K562 (cell line): ENCODE measurements around the gene SLC6A6. TPM values are rescaled to one million over a fixed set of nuclear protein-coding genes. Genes with fewer than 3 reads are reported as not detected.

Experiments used
- ATAC-seq: fragments of 200-7000 bp; cut with Tn5 transposase; 3 replicates; pipeline ENCODE4 v1.9.1; 2020; ENCODE audit warnings: moderate library complexity
- BruUV-seq: library from RNA; stranded (reverse); fragments of 400-500 nt; replicated peaks from 2 replicates; lab custom pipeline; 2021; lab: Mats Ljungman, UMichigan
- CTCF ChIA-PET: fragments of 300-600 bp; formaldehyde crosslinking; extraction: SDS; loops from one replicate; lab custom pipeline; 2021; ENCODE audit warnings: low intra/inter-chr PET ratio; lab: Yijun Ruan, JAX
- POLR2A ChIA-PET: fragments of 300-600, 350-650 bp; sonication (Branson Sonifier 250); formaldehyde crosslinking; extraction: SDS; loops from one replicate; lab custom pipeline; 2021; ENCODE audit warnings: antibody characterized with exemption, inconsistent platforms; lab: Yijun Ruan, JAX
- DNase-seq, 4 experiments: peaks; one replicate each; pipeline versions ENCODE4 v3.0.0 to v3.0.0-alpha.2; 2011 to 2018; ENCODE audit warnings: low spot score in 3 of 4, mixed read lengths in 3 of 4; ENCODE audit errors: extremely low read depth in 1 of 4
- FAIRE-seq: peaks from 2 replicates; lab custom pipeline; 2011; peaks lifted over from hg19 to GRCh38; lab: Jason Lieb, UNC
- H2AFZ ChIP-seq: 2 replicates; pipeline ENCODE4 v1.6.0; 2011; ENCODE audit warnings: low read depth, low read length, control low read depth, inconsistent platforms
- H3K27ac ChIP-seq: fragments of 200-600 bp; 3 replicates; pipeline ENCODE4 v1.8.0; 2011; ENCODE audit warnings: low read depth, mild to moderate bottlenecking, control low read depth, inconsistent platforms, low read length, moderate library complexity, mixed read lengths; ENCODE audit errors: extremely low read depth
- H3K27me3 ChIP-seq, 2 experiments: fragments of 300-600 bp in 1 of 2; 2 replicates in 1 of 2; 3 replicates in 1 of 2; pipeline versions ENCODE4 v1.6.0 to v1.8.0; 2011; ENCODE audit warnings: inconsistent platforms in 2 of 2, low read length in 2 of 2, mild to moderate bottlenecking in 1 of 2, mixed read lengths in 1 of 2, moderate library complexity in 1 of 2; ENCODE audit not compliant: control insufficient read depth in 2 of 2, insufficient read depth in 2 of 2
- H3K36me3 ChIP-seq: fragments of 300-600 bp; 3 replicates; pipeline ENCODE4 v1.8.0; 2011; ENCODE audit warnings: mild to moderate bottlenecking, low read length, inconsistent platforms; ENCODE audit not compliant: control insufficient read depth, insufficient read depth
- H3K4me1 ChIP-seq, 2 experiments: fragments of 200-600 bp in 1 of 2; replicated peaks in 1 of 2; 2 replicates in 1 of 2; 3 replicates in 1 of 2; pipeline versions ENCODE4 v1.5.1 to v1.8.0; 2011; ENCODE audit warnings: inconsistent platforms in 2 of 2, low read length in 2 of 2, mild to moderate bottlenecking in 1 of 2, mixed read lengths in 1 of 2, moderate library complexity in 1 of 2; ENCODE audit not compliant: control insufficient read depth in 2 of 2, insufficient read depth in 2 of 2
- H3K4me2 ChIP-seq: 2 replicates; pipeline ENCODE4 v1.6.1; 2011; ENCODE audit warnings: low read length, control low read depth, inconsistent platforms, mixed read lengths; ENCODE audit not compliant: insufficient read depth
- H3K4me3 ChIP-seq: fragments of 200-600 bp; sonication (generic), shearing (Covaris generic); 2 replicates; pipeline ENCODE4 v1.5.1; 2016; ENCODE audit warnings: control low read depth, inconsistent platforms
- H3K79me2 ChIP-seq: fragments of 200-600 bp; 3 replicates; pipeline ENCODE4 v1.8.0; 2011; ENCODE audit warnings: low read length, inconsistent platforms; ENCODE audit not compliant: control insufficient read depth, insufficient read depth
- H3K9ac ChIP-seq, 2 experiments: 2 replicates each; pipeline versions ENCODE4 v1.6.0 to v1.6.1; 2011; ENCODE audit warnings: low read depth in 2 of 2, low read length in 2 of 2, control low read depth in 1 of 2, inconsistent platforms in 1 of 2, mild to moderate bottlenecking in 1 of 2, mixed read lengths in 1 of 2; ENCODE audit not compliant: insufficient read depth in 1 of 2
- H3K9me1 ChIP-seq: one replicate; pipeline ENCODE4 v1.6.0; 2011; ENCODE audit warnings: inconsistent platforms, mild to moderate bottlenecking, low read length, moderate library complexity; ENCODE audit not compliant: control insufficient read depth, insufficient read depth
- H3K9me3 ChIP-seq: replicated peaks from 2 replicates; pipeline ENCODE4 v1.5.1; 2011; ENCODE audit warnings: low read depth, low read length, inconsistent platforms; ENCODE audit not compliant: control insufficient read depth, insufficient read depth
- H4K20me1 ChIP-seq: replicated peaks from 2 replicates; pipeline ENCODE4 v1.6.1; 2011; ENCODE audit warnings: low read length, inconsistent platforms, mixed read lengths; ENCODE audit not compliant: control insufficient read depth, insufficient read depth
- CBFA2T2 ChIP-seq: fragments of 450-650 bp; conservative IDR thresholded peaks from 2 replicates; pipeline ENCODE4 v1.6.1; 2017; ENCODE audit warnings: mild to moderate bottlenecking
- ELK1 ChIP-seq: sonication (generic); formaldehyde crosslinking; IDR thresholded peaks from 2 replicates; pipeline ENCODE4 v1.8.1; 2022; ENCODE audit warnings: missing genetic modification reagents
- RAD51 ChIP-seq: fragments of 450-650 bp; IDR thresholded peaks from 2 replicates; pipeline ENCODE4 v1.7.1; 2016; ENCODE audit warnings: low read depth, mild to moderate bottlenecking, borderline replicate concordance
- TEAD1 ChIP-seq, 2 experiments: fragments of 450-650 bp in 1 of 2; sonication (generic) in 1 of 2; formaldehyde crosslinking; IDR thresholded peaks; 2 replicates each; pipeline versions ENCODE4 v1.4.0 to v1.8.0; 2020 to 2022; ENCODE audit warnings: mild to moderate bottlenecking in 2 of 2, missing genetic modification reagents in 1 of 2
- USF1 ChIP-seq: sonication (generic); formaldehyde crosslinking; IDR thresholded peaks from 2 replicates; pipeline ENCODE4 v1.9.0; 2022; ENCODE audit warnings: mild to moderate bottlenecking, missing genetic modification reagents
- WGBS: fragments of 100-300 bp; shearing (Covaris generic); methylation state at CpG from one replicate; pipeline ENCODE4 v1.1.6; 2016; ENCODE audit warnings: low coverage, mixed read lengths; ENCODE audit not compliant: insufficient coverage; ENCODE audit errors: missing lambda C conversion rate; 5-methylcytosine and 5-hydroxymethylcytosine counted together
- in situ Hi-C: fragments of 300-500 bp; cut with MboI; formaldehyde crosslinking; loops from 4 replicates; pipeline ENCODE4 v1.15.0; 2018; ENCODE audit warnings: inconsistent platforms, mixed read lengths
- intact Hi-C: fragments of 100-400 bp; cut with micrococcal nuclease; formaldehyde crosslinking; loops from 2 replicates; pipeline ENCODE4 v1.14.2; 2022
- polyA plus RNA-seq, 8 experiments: library from polyadenylated mRNA; depleted of rRNA in 4 of 8; stranded (reverse) in 5 of 8; unstranded in 3 of 8; fragments of >200 nt; fragmentation: Nextera tagmentation in 2 of 8; fragmentation: Illumina TruSeq in 1 of 8; extraction: Ambion mirVana in 2 of 8; extraction: Trizol in 1 of 8; gene quantifications; 2 replicates each; pipeline versions ENCODE4 v1.2.1 to v1.2.3, GENCODE V29; 2011 to 2014; ENCODE audit warnings: inconsistent platforms in 1 of 8, missing spikeins in 1 of 8
- total RNA-seq, 7 experiments: library from RNA; depleted of rRNA in 6 of 7; stranded (reverse); fragments of >200 nt in 6 of 7; fragmentation: Illumina TruSeq in 2 of 7; extraction: Trizol in 2 of 7; gene quantifications; 2 replicates each; pipeline versions ENCODE4 v1.2.1 to v1.2.3, GENCODE V29; 2011 to 2021; ENCODE audit warnings: low replicate concordance in 1 of 7
- TF ChIP-seq, protein P1 (sequence below): fragments of 450-650 bp; formaldehyde crosslinking; IDR thresholded peaks from 2 replicates; pipeline ENCODE4 v1.4.0; 2020; ENCODE audit warnings: mild to moderate bottlenecking, mixed read lengths
- TF ChIP-seq, protein P2 (sequence below): fragments of 450-650 bp; IDR thresholded peaks from 2 replicates; pipeline ENCODE4 v1.6.1; 2016; ENCODE audit warnings: borderline replicate concordance

Gene SLC6A6
- total and polyA plus RNA-seq, 9 of the 15 experiments (the other 6 are each of a cell fraction or from before 2014, with no cell fraction given): 12.3 to 203 (median 93.2) TPM

GRCh38 chr3:14441920-14442300, 39.5 kb downstream of the SLC6A6 start:
- POLR2A ChIA-PET: interaction anchor here (0.9 to 1.2 kb wide), 2 partner anchors 10 to 135 kb away, joined by 3 read pairs; no protein-coding TSS in a partner anchor
- peaks cover 87% of the 10 kb centered on the region for H3K36me3 ChIP-seq
- FAIRE-seq: no peak
- peak overlapping the region in 1 of 2 experiments; percentile 88; a peak in 2 of 4 replicates for H3K9ac ChIP-seq
- no peak overlapping the region for H2AFZ ChIP-seq
- intact Hi-C loops: no loop called here
- peaks cover 75% of the 10 kb centered on the region for H3K79me2 ChIP-seq
- H3K9me3 ChIP-seq: no peaks in the 10 kb centered on the region; the same call in 1 of the 2 replicates
- H3K4me3 ChIP-seq: no peak overlapping the region
- H3K4me2 ChIP-seq: no peak overlapping the region
- H3K27me3 ChIP-seq: no peaks in the 10 kb centered on the region
- no peak for TF ChIP-seq ELK1 (CRISPR knock-in tag)
- peak; percentile 17; the same call in 1 of the 2 replicates for TF ChIP-seq CBFA2T2
- 0 out of 4 replicates have a peak, but pooled peaks of 1 of the 2 experiments have one; percentile 22 for TF ChIP-seq TEAD1 (CRISPR knock-in tag; IDR thresholded peaks at IDR 0.05)
- peak; percentile 78; the same call in 1 of the 2 replicates for TF ChIP-seq RAD51
- TF ChIP-seq, protein P1, sequence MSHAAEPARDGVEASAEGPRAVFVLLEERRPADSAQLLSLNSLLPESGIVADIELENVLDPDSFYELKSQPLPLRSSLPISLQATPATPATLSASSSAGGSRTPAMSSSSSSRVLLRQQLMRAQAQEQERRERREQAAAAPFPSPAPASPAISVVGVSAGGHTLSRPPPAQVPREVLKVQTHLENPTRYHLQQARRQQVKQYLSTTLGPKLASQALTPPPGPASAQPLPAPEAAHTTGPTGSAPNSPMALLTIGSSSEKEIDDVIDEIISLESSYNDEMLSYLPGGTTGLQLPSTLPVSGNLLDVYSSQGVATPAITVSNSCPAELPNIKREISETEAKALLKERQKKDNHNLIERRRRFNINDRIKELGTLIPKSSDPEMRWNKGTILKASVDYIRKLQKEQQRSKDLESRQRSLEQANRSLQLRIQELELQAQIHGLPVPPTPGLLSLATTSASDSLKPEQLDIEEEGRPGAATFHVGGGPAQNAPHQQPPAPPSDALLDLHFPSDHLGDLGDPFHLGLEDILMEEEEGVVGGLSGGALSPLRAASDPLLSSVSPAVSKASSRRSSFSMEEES (CRISPR knock-in tag): peak; percentile 79
- TF ChIP-seq USF1 (CRISPR knock-in tag): peak; percentile 40; the same call in 1 of the 2 replicates
- TF ChIP-seq, protein P2, sequence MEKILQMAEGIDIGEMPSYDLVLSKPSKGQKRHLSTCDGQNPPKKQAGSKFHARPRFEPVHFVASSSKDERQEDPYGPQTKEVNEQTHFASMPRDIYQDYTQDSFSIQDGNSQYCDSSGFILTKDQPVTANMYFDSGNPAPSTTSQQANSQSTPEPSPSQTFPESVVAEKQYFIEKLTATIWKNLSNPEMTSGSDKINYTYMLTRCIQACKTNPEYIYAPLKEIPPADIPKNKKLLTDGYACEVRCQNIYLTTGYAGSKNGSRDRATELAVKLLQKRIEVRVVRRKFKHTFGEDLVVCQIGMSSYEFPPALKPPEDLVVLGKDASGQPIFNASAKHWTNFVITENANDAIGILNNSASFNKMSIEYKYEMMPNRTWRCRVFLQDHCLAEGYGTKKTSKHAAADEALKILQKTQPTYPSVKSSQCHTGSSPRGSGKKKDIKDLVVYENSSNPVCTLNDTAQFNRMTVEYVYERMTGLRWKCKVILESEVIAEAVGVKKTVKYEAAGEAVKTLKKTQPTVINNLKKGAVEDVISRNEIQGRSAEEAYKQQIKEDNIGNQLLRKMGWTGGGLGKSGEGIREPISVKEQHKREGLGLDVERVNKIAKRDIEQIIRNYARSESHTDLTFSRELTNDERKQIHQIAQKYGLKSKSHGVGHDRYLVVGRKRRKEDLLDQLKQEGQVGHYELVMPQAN: no peak
- peaks cover 22% of the 10 kb centered on the region for H3K9me1 ChIP-seq
- CTCF ChIA-PET: no interaction called here
- 71% methylated on average over 6 of the region's 6 CpGs for WGBS
- no TSS peak for BruUV-seq
- in situ Hi-C loops: no loop called here
- ATAC-seq: no peak
- H4K20me1 ChIP-seq: peaks cover 50% of the 10 kb centered on the region
- H3K27ac ChIP-seq: peak overlapping the region; percentile 31; the same call in 1 of the 3 replicates
- H3K4me1 ChIP-seq: peaks cover 29 to 45% of the 10 kb centered on the region in 2 experiments
- DNase-seq: no peak
